Fibroblast of lung (primary cell): ENCODE results near the gene ANAPC16. TPM values are rescaled to one million over a fixed set of nuclear protein-coding genes. Genes with fewer than 3 reads are reported as not detected.

Experiments
- DNase-seq, 2 donors: peaks; one replicate each; pipeline versions ENCODE4 v3.0.0 to v3.0.0-alpha.2; 2010; ENCODE audit warnings: low read depth in 2 of 2
- H2AFZ ChIP-seq: 2 replicates; pipeline ENCODE4 v1.5.1; 2012; ENCODE audit warnings: low read length, control low read depth, inconsistent platforms
- H3K27ac ChIP-seq: 2 replicates; pipeline ENCODE4 v1.5.1; 2011; ENCODE audit warnings: low read length, control low read depth; ENCODE audit not compliant: insufficient read depth
- H3K27me3 ChIP-seq: 2 replicates; pipeline ENCODE4 v1.5.1; 2011; ENCODE audit warnings: mild to moderate bottlenecking, low read length; ENCODE audit not compliant: control insufficient read depth, insufficient read depth
- H3K36me3 ChIP-seq: 2 replicates; pipeline ENCODE4 v1.5.1; 2011; ENCODE audit warnings: low read length; ENCODE audit not compliant: control insufficient read depth, insufficient read depth
- H3K4me1 ChIP-seq: 2 replicates; pipeline ENCODE4 v1.5.1; 2011; ENCODE audit warnings: low read length; ENCODE audit not compliant: control insufficient read depth, insufficient read depth; ENCODE audit errors: extremely low read depth
- H3K4me2 ChIP-seq: 2 replicates; pipeline ENCODE4 v1.5.1; 2011; ENCODE audit warnings: low read length, control low read depth; ENCODE audit not compliant: insufficient read depth; ENCODE audit errors: extremely low read depth
- H3K4me3 ChIP-seq, 4 experiments: fragments of 200-600 bp in 1 of 4; sonication (generic) in 1 of 4; replicated peaks in 1 of 4; 2 replicates each; pipeline ENCODE4 v1.5.1; 2011 to 2016; ENCODE audit warnings: low read length in 4 of 4, low read depth in 3 of 4, mild to moderate bottlenecking in 3 of 4, control low read depth in 2 of 4, inconsistent platforms in 1 of 4, mixed read lengths in 1 of 4; ENCODE audit not compliant: insufficient read depth in 1 of 4; ENCODE audit errors: control extremely low read depth in 1 of 4
- H3K79me2 ChIP-seq: 2 replicates; pipeline ENCODE4 v1.5.1; 2012; ENCODE audit warnings: mild to moderate bottlenecking, low read length, inconsistent platforms; ENCODE audit not compliant: control insufficient read depth, insufficient read depth
- H3K9ac ChIP-seq: 2 replicates; pipeline ENCODE4 v1.5.1; 2011; ENCODE audit warnings: mild to moderate bottlenecking, low read length, control low read depth; ENCODE audit not compliant: insufficient read depth
- H3K9me3 ChIP-seq: 2 replicates; pipeline ENCODE4 v1.5.1; 2012; ENCODE audit warnings: low read depth, low read length; ENCODE audit not compliant: control insufficient read depth, insufficient read depth
- H4K20me1 ChIP-seq: 2 replicates; pipeline ENCODE4 v1.5.1; 2011; ENCODE audit warnings: low read length; ENCODE audit not compliant: control insufficient read depth, insufficient read depth; ENCODE audit errors: extremely low read depth
- CTCF ChIP-seq, 2 donors: IDR thresholded peaks in 1 of 2; conservative IDR thresholded peaks in 1 of 2; 1 replicate in 1 of 2; 2 replicates in 1 of 2; pipeline ENCODE4 v1.5.1; 2011 to 2012; ENCODE audit warnings: low read length in 2 of 2, control low read depth in 1 of 2, inconsistent platforms in 1 of 2, low read depth in 1 of 2, mild to moderate bottlenecking in 1 of 2
- EZH2 ChIP-seq: IDR thresholded peaks from 2 replicates; pipeline ENCODE4 v1.5.1; 2012; ENCODE audit warnings: low read length, control low read depth, mild to moderate bottlenecking; ENCODE audit errors: missing control alignments
- polyA plus RNA-seq, 2 donors: library from polyadenylated mRNA; depleted of rRNA in 1 of 2; stranded (reverse) in 1 of 2; unstranded in 1 of 2; fragments of >200 nt; gene quantifications; 2 replicates each; pipeline ENCODE4 v1.2.1, GENCODE V29; 2011 to 2012; ENCODE audit warnings: missing spikeins in 1 of 2
- total RNA-seq: library from RNA; depleted of rRNA; stranded (reverse); fragments of >200 nt; gene quantifications from 2 replicates; pipeline ENCODE4 v1.2.1, GENCODE V29; 2014

The ANAPC16 gene
- total and polyA plus RNA-seq, 2 donors (not counting 1 experiment from before 2014, with no cell fraction given), result 47.2 to 73.6 TPM

- H3K9ac ChIP-seq, result no peak overlapping the region
These were observed 39.1 kb upstream of the ANAPC16 start for GRCh38 chr10:72176701-72177100.

GRCh38 chr10:72177454-72177853 is 38.4 kb upstream of the ANAPC16 start:
- no peak for TF ChIP-seq EZH2
- no peak for TF ChIP-seq CTCF (conservative IDR thresholded peaks at IDR 0.05 in 1 of 2, IDR thresholded peaks at IDR 0.05 in 1 of 2; ENCODE audit: low read depth in 1 of 2, low read length in 2 of 2)
- no peaks in the 10 kb centered on the region for H3K36me3 ChIP-seq
- H3K4me1 ChIP-seq, result peaks cover 4% of the 10 kb centered on the region
- H3K9ac ChIP-seq, result no peak overlapping the region
- no peak overlapping the region for H3K4me2 ChIP-seq
- H3K9me3 ChIP-seq, result no peaks in the 10 kb centered on the region
- H3K4me3 ChIP-seq, result no peak overlapping the region
- no peak for DNase-seq
- no peaks in the 10 kb centered on the region for H4K20me1 ChIP-seq
- H3K27me3 ChIP-seq, result no peaks in the 10 kb centered on the region
- no peak overlapping the region for H2AFZ ChIP-seq
- no peaks in the 10 kb centered on the region for H3K79me2 ChIP-seq
- no peak overlapping the region for H3K27ac ChIP-seq

More at GRCh38 chr10:72176701-72177100, 39.1 kb upstream of the ANAPC16 start:
- H3K4me2 ChIP-seq, result no peak overlapping the region
- no peak overlapping the region for H2AFZ ChIP-seq
- no peak overlapping the region for H3K27ac ChIP-seq
- TF ChIP-seq CTCF (conservative IDR thresholded peaks at IDR 0.05 in 1 of 2, IDR thresholded peaks at IDR 0.05 in 1 of 2; ENCODE audit: low read depth in 1 of 2, low read length in 2 of 2), result no peak
- no peak for TF ChIP-seq EZH2
- no peak overlapping the region for H3K4me3 ChIP-seq
- H3K27me3 ChIP-seq, result no peaks in the 10 kb centered on the region
- no peak for DNase-seq
- no peaks in the 10 kb centered on the region for H3K9me3 ChIP-seq
- no peaks in the 10 kb centered on the region for H3K79me2 ChIP-seq
- no peaks in the 10 kb centered on the region for H4K20me1 ChIP-seq
- H3K36me3 ChIP-seq, result no peaks in the 10 kb centered on the region
- peaks cover 4% of the 10 kb centered on the region for H3K4me1 ChIP-seq

GRCh38 chr10:72184156-72184555 is 31.7 kb upstream of the ANAPC16 start:
- H3K4me1 ChIP-seq, result no peaks in the 10 kb centered on the region

More at GRCh38 chr10:72184156-72184555, 31.7 kb upstream of the ANAPC16 start:
- Histone ChIP-seq H3K27me3 (no peaks in the 10 kb centered on the region), H3K79me2 (no peaks in the 10 kb centered on the region), H2AFZ (no peak overlapping the region), H3K4me2 (no peak overlapping the region), H3K27ac (no peak overlapping the region), H3K36me3 (no peaks in the 10 kb centered on the region), H4K20me1 (no peaks in the 10 kb centered on the region), H3K4me3 (no peak overlapping the region), H3K9me3 (no peaks in the 10 kb centered on the region), H3K9ac (no peak overlapping the region)
- TF ChIP-seq CTCF (conservative IDR thresholded peaks at IDR 0.05 in 1 of 2, IDR thresholded peaks at IDR 0.05 in 1 of 2; ENCODE audit: low read depth in 1 of 2, low read length in 2 of 2) (no peak), EZH2 (no peak)
- DNase-seq, result no peak
